GM15510 (cell line): ENCODE results near the gene TRABD.
A peak's percentile ranks its signal among the peaks of the same experiment; 100 is the strongest.

Experiments
- POLR2A ChIP-seq: IDR thresholded peaks from 3 replicates; pipeline ENCODE4 v1.6.1; 2011; ENCODE audit warnings: borderline replicate concordance; ENCODE audit not compliant: insufficient read length; ENCODE audit errors: extremely low read depth

TRABD gene

GRCh38 chr22:50199251-50199721 lies 13.6 kb downstream of the TRABD start:
- no peak for TF ChIP-seq POLR2A

- TF ChIP-seq POLR2A: no peak
Measured at GRCh38 chr22:50199829-50200460, 14.2 kb downstream of the TRABD start.

- peak; percentile 77 for TF ChIP-seq POLR2A
Measured at GRCh38 chr22:50200461-50201190, 14.9 kb downstream of the TRABD start, which contains the start of gene SELENOO. Gene SELENOO (plus strand): TSS chr22:50201011. CDS start chr22:50201037, 26 bp downstream.

GRCh38 chr22:50201191-50202129 lies 15.7 kb downstream of the TRABD start:
- no peak for TF ChIP-seq POLR2A

- no peak for TF ChIP-seq POLR2A
Measured at GRCh38 chr22:50202130-50202666, 16.5 kb downstream of the TRABD start.

- no peak for TF ChIP-seq POLR2A
Measured at GRCh38 chr22:50203288-50203687, 17.6 kb downstream of the TRABD start.

- no peak for TF ChIP-seq POLR2A
Measured at GRCh38 chr22:50204571-50204970, 18.9 kb downstream of the TRABD start.

GRCh38 chr22:50205781-50206569 lies 20.3 kb downstream of the TRABD start:
- TF ChIP-seq POLR2A: no peak

GRCh38 chr22:50206599-50206998 lies 20.9 kb downstream of the TRABD start:
- TF ChIP-seq POLR2A: no peak

GRCh38 chr22:50207383-50208140 lies 21.8 kb downstream of the TRABD start:
- TF ChIP-seq POLR2A: no peak

GRCh38 chr22:50208430-50208938 lies 22.8 kb downstream of the TRABD start:
- no peak for TF ChIP-seq POLR2A

GRCh38 chr22:50208939-50209892 lies 23.5 kb downstream of the TRABD start:
- TF ChIP-seq POLR2A: no peak
